ENCODE results near the gene GOPC.

The GOPC gene

GRCh38 chr6:117607511-117607910, 5.2 kb upstream of the GOPC start:
- TF ChIP-seq CTCF (IDR thresholded peaks at IDR 0.05; ENCODE audit: low read depth, low read length, missing control alignments): no peak
- H3K4me3 ChIP-seq (ENCODE audit: low read depth, low read length): no peak overlapping the region
- no peak for DNase-seq (ENCODE audit: low read depth)
- in situ Hi-C loops (cut with HindIII; ENCODE audit: low sequenced_read_pairs): no loop called here

GRCh38 chr6:117605169-117605826, 3.0 kb upstream of the GOPC start:
- DNase-seq (ENCODE audit: low read depth): peak; percentile 76
- in situ Hi-C loops (cut with HindIII; ENCODE audit: low sequenced_read_pairs): no loop called here
- H3K4me3 ChIP-seq (ENCODE audit: low read depth, low read length): no peak overlapping the region
- peak; percentile 82 for TF ChIP-seq CTCF (IDR thresholded peaks at IDR 0.05; ENCODE audit: low read depth, low read length, missing control alignments)

GRCh38 chr6:117603821-117604220, 1.5 kb upstream of the GOPC start:
- H3K4me3 ChIP-seq (ENCODE audit: low read depth, low read length): no peak overlapping the region
- DNase-seq (ENCODE audit: low read depth): no peak
- in situ Hi-C loops (cut with HindIII; ENCODE audit: low sequenced_read_pairs): no loop called here
- TF ChIP-seq CTCF (IDR thresholded peaks at IDR 0.05; ENCODE audit: low read depth, low read length, missing control alignments): no peak

GRCh38 chr6:117602899-117603588, 733 bp upstream of the GOPC start:
- no peak for TF ChIP-seq CTCF (IDR thresholded peaks at IDR 0.05; ENCODE audit: low read depth, low read length, missing control alignments)
- H3K4me3 ChIP-seq (ENCODE audit: low read depth, low read length): peak overlapping the region; percentile 93
- in situ Hi-C loops (cut with HindIII; ENCODE audit: low sequenced_read_pairs): no loop called here
- DNase-seq (ENCODE audit: low read depth): no peak

- DNase-seq (ENCODE audit: low read depth): no peak
- H3K4me3 ChIP-seq (ENCODE audit: low read depth, low read length): peak overlapping the region; percentile 93
- in situ Hi-C loops (cut with HindIII; ENCODE audit: low sequenced_read_pairs): no loop called here
- no peak for TF ChIP-seq CTCF (IDR thresholded peaks at IDR 0.05; ENCODE audit: low read depth, low read length, missing control alignments)
These were observed 530 bp downstream of the GOPC start for GRCh38 chr6:117601811-117602150.

- in situ Hi-C loops (cut with HindIII; ENCODE audit: low sequenced_read_pairs): no loop called here
- TF ChIP-seq CTCF (IDR thresholded peaks at IDR 0.05; ENCODE audit: low read depth, low read length, missing control alignments): no peak
- peak overlapping the region; percentile 93 for H3K4me3 ChIP-seq (ENCODE audit: low read depth, low read length)
- no peak for DNase-seq (ENCODE audit: low read depth)
These were observed 2.1 kb downstream of the GOPC start for GRCh38 chr6:117600008-117600743.

Data from astrocyte of the cerebellum (primary cell).